K562 (cell line): Measurements from ENCODE around the gene NDST4. TPM values are rescaled to one million over a fixed set of nuclear protein-coding genes. Genes with fewer than 3 reads are reported as not detected.
A peak's percentile ranks its signal among the peaks of the same experiment; 100 is the strongest.

Experiments
- ATAC-seq: fragments of 200-7000 bp; cut with Tn5 transposase; 3 replicates; pipeline ENCODE4 v1.9.1; 2020; ENCODE audit warnings: moderate library complexity
- BruUV-seq: library from RNA; stranded (reverse); fragments of 400-500 nt; replicated peaks from 2 replicates; lab custom pipeline; 2021; lab: Mats Ljungman, UMichigan
- CTCF ChIA-PET: fragments of 300-600 bp; formaldehyde crosslinking; extraction: SDS; loops from one replicate; lab custom pipeline; 2021; ENCODE audit warnings: low intra/inter-chr PET ratio; lab: Yijun Ruan, JAX
- POLR2A ChIA-PET: fragments of 300-600, 350-650 bp; sonication (Branson Sonifier 250); formaldehyde crosslinking; extraction: SDS; loops from one replicate; lab custom pipeline; 2021; ENCODE audit warnings: antibody characterized with exemption, inconsistent platforms; lab: Yijun Ruan, JAX
- DNase-seq, 4 experiments: peaks; one replicate each; pipeline versions ENCODE4 v3.0.0 to v3.0.0-alpha.2; 2011 to 2018; ENCODE audit warnings: low spot score in 3 of 4, mixed read lengths in 3 of 4; ENCODE audit errors: extremely low read depth in 1 of 4
- FAIRE-seq: peaks from 2 replicates; lab custom pipeline; 2011; peaks lifted over from hg19 to GRCh38; lab: Jason Lieb, UNC
- H2AFZ ChIP-seq: 2 replicates; pipeline ENCODE4 v1.6.0; 2011; ENCODE audit warnings: low read depth, low read length, control low read depth, inconsistent platforms
- H3K27ac ChIP-seq: fragments of 200-600 bp; 3 replicates; pipeline ENCODE4 v1.8.0; 2011; ENCODE audit warnings: low read depth, mild to moderate bottlenecking, control low read depth, inconsistent platforms, low read length, moderate library complexity, mixed read lengths; ENCODE audit errors: extremely low read depth
- H3K27me3 ChIP-seq, 2 experiments: fragments of 300-600 bp in 1 of 2; 2 replicates in 1 of 2; 3 replicates in 1 of 2; pipeline versions ENCODE4 v1.6.0 to v1.8.0; 2011; ENCODE audit warnings: inconsistent platforms in 2 of 2, low read length in 2 of 2, mild to moderate bottlenecking in 1 of 2, mixed read lengths in 1 of 2, moderate library complexity in 1 of 2; ENCODE audit not compliant: control insufficient read depth in 2 of 2, insufficient read depth in 2 of 2
- H3K36me3 ChIP-seq: fragments of 300-600 bp; 3 replicates; pipeline ENCODE4 v1.8.0; 2011; ENCODE audit warnings: mild to moderate bottlenecking, low read length, inconsistent platforms; ENCODE audit not compliant: control insufficient read depth, insufficient read depth
- H3K4me1 ChIP-seq, 2 experiments: fragments of 200-600 bp in 1 of 2; replicated peaks in 1 of 2; 2 replicates in 1 of 2; 3 replicates in 1 of 2; pipeline versions ENCODE4 v1.5.1 to v1.8.0; 2011; ENCODE audit warnings: inconsistent platforms in 2 of 2, low read length in 2 of 2, mild to moderate bottlenecking in 1 of 2, mixed read lengths in 1 of 2, moderate library complexity in 1 of 2; ENCODE audit not compliant: control insufficient read depth in 2 of 2, insufficient read depth in 2 of 2
- H3K4me2 ChIP-seq: 2 replicates; pipeline ENCODE4 v1.6.1; 2011; ENCODE audit warnings: low read length, control low read depth, inconsistent platforms, mixed read lengths; ENCODE audit not compliant: insufficient read depth
- H3K4me3 ChIP-seq: fragments of 200-600 bp; sonication (generic), shearing (Covaris generic); 2 replicates; pipeline ENCODE4 v1.5.1; 2016; ENCODE audit warnings: control low read depth, inconsistent platforms
- H3K79me2 ChIP-seq: fragments of 200-600 bp; 3 replicates; pipeline ENCODE4 v1.8.0; 2011; ENCODE audit warnings: low read length, inconsistent platforms; ENCODE audit not compliant: control insufficient read depth, insufficient read depth
- H3K9ac ChIP-seq, 2 experiments: 2 replicates each; pipeline versions ENCODE4 v1.6.0 to v1.6.1; 2011; ENCODE audit warnings: low read depth in 2 of 2, low read length in 2 of 2, control low read depth in 1 of 2, inconsistent platforms in 1 of 2, mild to moderate bottlenecking in 1 of 2, mixed read lengths in 1 of 2; ENCODE audit not compliant: insufficient read depth in 1 of 2
- H3K9me1 ChIP-seq: one replicate; pipeline ENCODE4 v1.6.0; 2011; ENCODE audit warnings: inconsistent platforms, mild to moderate bottlenecking, low read length, moderate library complexity; ENCODE audit not compliant: control insufficient read depth, insufficient read depth
- H3K9me3 ChIP-seq: replicated peaks from 2 replicates; pipeline ENCODE4 v1.5.1; 2011; ENCODE audit warnings: low read depth, low read length, inconsistent platforms; ENCODE audit not compliant: control insufficient read depth, insufficient read depth
- H4K20me1 ChIP-seq: replicated peaks from 2 replicates; pipeline ENCODE4 v1.6.1; 2011; ENCODE audit warnings: low read length, inconsistent platforms, mixed read lengths; ENCODE audit not compliant: control insufficient read depth, insufficient read depth
- ARID4B ChIP-seq: sonication (generic); formaldehyde crosslinking; IDR thresholded peaks from 2 replicates; pipeline ENCODE4 v1.8.0; 2022; ENCODE audit warnings: mild to moderate bottlenecking, missing genetic modification reagents
- CREB5 ChIP-seq: fragments of 250-450 bp; sonication (Bioruptor Pico); IDR thresholded peaks from 2 replicates; pipeline ENCODE4 v1.5.0; 2020; ENCODE audit warnings: mild to moderate bottlenecking
- ETV6 ChIP-seq, 3 experiments: fragments of 150-350 bp in 1 of 3; sonication (generic) in 1 of 3; formaldehyde crosslinking in 1 of 3; IDR thresholded peaks; 2 replicates each; pipeline versions ENCODE4 v1.6.1 to v1.8.0; 2014 to 2022; ENCODE audit warnings: borderline replicate concordance in 2 of 3, low read depth in 2 of 3, antibody characterized with exemption in 1 of 3, low read length in 1 of 3, mild to moderate bottlenecking in 1 of 3, missing genetic modification reagents in 1 of 3
- MAFK ChIP-seq: IDR thresholded peaks from 2 replicates; pipeline ENCODE4 v1.6.1; 2011; ENCODE audit warnings: low read length, improper control_type of control experiment
- PHTF2 ChIP-seq: fragments of 250-450 bp; sonication (Bioruptor Pico); IDR thresholded peaks from 2 replicates; pipeline ENCODE4 v1.5.0; 2021; ENCODE audit warnings: mild to moderate bottlenecking
- RAD21 ChIP-seq, 2 experiments: fragments of 250-450 bp in 1 of 2; fragments of 450-650 bp in 1 of 2; sonication (Bioruptor Pico) in 1 of 2; formaldehyde crosslinking in 1 of 2; IDR thresholded peaks in 1 of 2; conservative IDR thresholded peaks in 1 of 2; 2 replicates each; pipeline versions ENCODE4 v1.4.0 to v1.8.0; 2020 to 2022; ENCODE audit warnings: mild to moderate bottlenecking in 2 of 2, moderate library complexity in 1 of 2
- SNAPC5 ChIP-seq: fragments of 250-450 bp; sonication (Bioruptor Pico); IDR thresholded peaks from 2 replicates; pipeline ENCODE4 v1.8.0; 2021; ENCODE audit warnings: moderate library complexity, mild to moderate bottlenecking, inconsistent platforms
- TSC22D4 ChIP-seq: fragments of 450-650 bp; IDR thresholded peaks from 2 replicates; pipeline ENCODE4 v1.6.1; 2016; ENCODE audit warnings: missing genetic modification characterization, missing biosample characterization, control low read depth
- ZNF184 ChIP-seq: sonication (generic); formaldehyde crosslinking; IDR thresholded peaks from 2 replicates; pipeline ENCODE4 v1.5.0; 2020; ENCODE audit warnings: missing genetic modification reagents
- whole genome bisulfite sequencing: fragments of 100-300 bp; shearing (Covaris generic); methylation state at CpG from one replicate; pipeline ENCODE4 v1.1.6; 2016; ENCODE audit warnings: low coverage, mixed read lengths; ENCODE audit not compliant: insufficient coverage; ENCODE audit errors: missing lambda C conversion rate; 5-methylcytosine and 5-hydroxymethylcytosine counted together
- in situ Hi-C: fragments of 300-500 bp; cut with MboI; formaldehyde crosslinking; loops from 4 replicates; pipeline ENCODE4 v1.15.0; 2018; ENCODE audit warnings: inconsistent platforms, mixed read lengths
- intact Hi-C: fragments of 100-400 bp; cut with micrococcal nuclease; formaldehyde crosslinking; loops from 2 replicates; pipeline ENCODE4 v1.14.2; 2022
- polyA plus RNA-seq, 8 experiments: library from polyadenylated mRNA; depleted of rRNA in 4 of 8; stranded (reverse) in 5 of 8; unstranded in 3 of 8; fragments of >200 nt; fragmentation: Nextera tagmentation in 2 of 8; fragmentation: Illumina TruSeq in 1 of 8; extraction: Ambion mirVana in 2 of 8; extraction: Trizol in 1 of 8; gene quantifications; 2 replicates each; pipeline versions ENCODE4 v1.2.1 to v1.2.3, GENCODE V29; 2011 to 2014; ENCODE audit warnings: inconsistent platforms in 1 of 8, missing spikeins in 1 of 8
- total RNA-seq, 7 experiments: library from RNA; depleted of rRNA in 6 of 7; stranded (reverse); fragments of >200 nt in 6 of 7; fragmentation: Illumina TruSeq in 2 of 7; extraction: Trizol in 2 of 7; gene quantifications; 2 replicates each; pipeline versions ENCODE4 v1.2.1 to v1.2.3, GENCODE V29; 2011 to 2021; ENCODE audit warnings: low replicate concordance in 1 of 7
- TF ChIP-seq, protein P1 (sequence below): fragments of 250-450 bp; sonication (Bioruptor Pico); IDR thresholded peaks from 2 replicates; pipeline ENCODE4 v1.4.0; 2020
- TF ChIP-seq, protein P2 (sequence below): sonication (generic); formaldehyde crosslinking; IDR thresholded peaks from 2 replicates; pipeline ENCODE4 v1.9.0; 2022; ENCODE audit warnings: mild to moderate bottlenecking, missing genetic modification reagents

Gene NDST4
- total and polyA plus RNA-seq, 9 of the 15 experiments (the other 6 are each of a cell fraction or from before 2014, with no cell fraction given): not detected

DNA sequence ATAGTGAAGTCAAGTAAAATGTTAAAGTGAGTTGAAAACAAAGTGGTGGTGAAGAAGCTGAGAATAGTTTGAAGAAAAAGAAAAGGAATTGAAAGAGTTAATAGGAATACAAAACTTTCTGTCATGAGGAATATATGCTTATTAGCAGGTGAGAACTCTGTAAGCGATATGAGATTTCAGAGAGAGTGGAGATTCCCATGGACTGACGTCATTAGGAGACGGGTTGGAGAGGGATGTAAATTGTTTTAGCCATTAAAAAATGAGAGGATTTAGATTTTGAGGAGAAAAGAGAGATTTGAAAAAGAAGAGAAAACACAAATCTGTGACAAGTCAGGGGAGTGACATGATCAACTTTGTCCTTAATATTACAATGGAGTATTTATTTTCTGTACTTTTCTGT lies 11.7 kb downstream of the NDST4 start (continued):
- TF ChIP-seq MAFK (no peak), CREB5 (no peak), ZNF184 (CRISPR knock-in tag) (no peak), TSC22D4 (no peak)
- TF ChIP-seq, protein P1, sequence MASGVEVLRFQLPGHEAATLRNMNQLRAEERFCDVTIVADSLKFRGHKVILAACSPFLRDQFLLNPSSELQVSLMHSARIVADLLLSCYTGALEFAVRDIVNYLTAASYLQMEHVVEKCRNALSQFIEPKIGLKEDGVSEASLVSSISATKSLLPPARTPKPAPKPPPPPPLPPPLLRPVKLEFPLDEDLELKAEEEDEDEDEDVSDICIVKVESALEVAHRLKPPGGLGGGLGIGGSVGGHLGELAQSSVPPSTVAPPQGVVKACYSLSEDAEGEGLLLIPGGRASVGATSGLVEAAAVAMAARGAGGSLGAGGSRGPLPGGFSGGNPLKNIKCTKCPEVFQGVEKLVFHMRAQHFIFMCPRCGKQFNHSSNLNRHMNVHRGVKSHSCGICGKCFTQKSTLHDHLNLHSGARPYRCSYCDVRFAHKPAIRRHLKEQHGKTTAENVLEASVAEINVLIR (CRISPR knock-in tag): no peak

GRCh38 chr4:115090483-115091075 lies 22.8 kb downstream of the NDST4 start:
- DNase-seq: peak in 2 of 4 experiments; percentile 5 to 9
- no peaks in the 10 kb centered on the region; the same call in 1 of the 2 replicates for H3K9me3 ChIP-seq
- BruUV-seq: no TSS peak
- no peak overlapping the region for H3K27ac ChIP-seq
- no peaks in the 10 kb centered on the region for H4K20me1 ChIP-seq
- no peaks in the 10 kb centered on the region for H3K79me2 ChIP-seq
- no peak overlapping the region for H3K4me3 ChIP-seq
- intact Hi-C loops: no loop called here
- ChIA-PET POLR2A (no interaction called here), CTCF (interaction anchor here (0.6 kb wide), 1 partner anchor 762 kb away, joined by 3 read pairs; no protein-coding TSS in a partner anchor)
- in situ Hi-C loops: no loop called here
- ATAC-seq: no peak
- WGBS: 3% methylated on average over 4 of the region's 4 CpGs
- H3K9ac ChIP-seq: no peak overlapping the region
- H3K36me3 ChIP-seq: no peaks in the 10 kb centered on the region
- no peak overlapping the region for H3K4me2 ChIP-seq
- no peak overlapping the region for H2AFZ ChIP-seq
- no peak for FAIRE-seq
- no peaks in the 10 kb centered on the region for H3K4me1 ChIP-seq
- no peaks in the 10 kb centered on the region for H3K9me1 ChIP-seq
- H3K27me3 ChIP-seq: no peaks in the 10 kb centered on the region
- no peak for TF ChIP-seq ARID4B (CRISPR knock-in tag)
- TF ChIP-seq, protein P2, sequence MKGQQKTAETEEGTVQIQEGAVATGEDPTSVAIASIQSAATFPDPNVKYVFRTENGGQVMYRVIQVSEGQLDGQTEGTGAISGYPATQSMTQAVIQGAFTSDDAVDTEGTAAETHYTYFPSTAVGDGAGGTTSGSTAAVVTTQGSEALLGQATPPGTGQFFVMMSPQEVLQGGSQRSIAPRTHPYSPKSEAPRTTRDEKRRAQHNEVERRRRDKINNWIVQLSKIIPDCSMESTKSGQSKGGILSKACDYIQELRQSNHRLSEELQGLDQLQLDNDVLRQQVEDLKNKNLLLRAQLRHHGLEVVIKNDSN (CRISPR knock-in tag): no peak
- no peak for TF ChIP-seq ETV6 (IDR thresholded peaks at IDR 0.05; ENCODE audit: borderline replicate concordance in 1 of 2, low read depth in 2 of 2, low read length in 1 of 2)
- TF ChIP-seq ETV6 (CRISPR knock-in tag; IDR thresholded peaks at IDR 0.05; ENCODE audit: borderline replicate concordance): no peak
- TF ChIP-seq PHTF2 (CRISPR knock-in tag): no peak
- TF ChIP-seq SNAPC5 (CRISPR knock-in tag): no peak
- TF ChIP-seq RAD21 (CRISPR knock-in tag; conservative IDR thresholded peaks at IDR 0.05 in 1 of 2, IDR thresholded peaks at IDR 0.05 in 1 of 2): peak in 1 of 2 experiments; percentile 42; a peak in 2 of 4 replicates
